ENCODE results near the gene C1orf122.

DNA sequence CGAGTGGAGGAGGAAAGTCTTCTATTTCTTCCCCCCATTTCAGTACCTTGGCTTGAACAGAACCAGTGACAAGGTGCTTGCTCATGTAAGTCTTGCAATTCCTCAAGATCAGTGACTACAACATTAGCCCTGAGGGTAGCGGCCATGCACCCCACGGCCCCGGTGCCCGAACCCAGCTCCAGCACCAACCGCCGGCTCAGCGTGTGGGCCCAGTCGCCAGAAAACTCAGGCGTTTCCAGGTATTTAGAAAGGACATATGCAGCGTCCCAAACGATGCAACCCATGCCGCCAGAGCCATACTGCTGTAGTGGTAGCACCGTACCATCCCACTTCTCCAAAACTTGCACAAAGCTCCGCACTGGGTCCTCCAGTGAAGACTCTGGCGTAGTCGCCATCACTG lies 25.1 kb upstream of the C1orf122 start:
- TF ChIP-seq, protein P1, sequence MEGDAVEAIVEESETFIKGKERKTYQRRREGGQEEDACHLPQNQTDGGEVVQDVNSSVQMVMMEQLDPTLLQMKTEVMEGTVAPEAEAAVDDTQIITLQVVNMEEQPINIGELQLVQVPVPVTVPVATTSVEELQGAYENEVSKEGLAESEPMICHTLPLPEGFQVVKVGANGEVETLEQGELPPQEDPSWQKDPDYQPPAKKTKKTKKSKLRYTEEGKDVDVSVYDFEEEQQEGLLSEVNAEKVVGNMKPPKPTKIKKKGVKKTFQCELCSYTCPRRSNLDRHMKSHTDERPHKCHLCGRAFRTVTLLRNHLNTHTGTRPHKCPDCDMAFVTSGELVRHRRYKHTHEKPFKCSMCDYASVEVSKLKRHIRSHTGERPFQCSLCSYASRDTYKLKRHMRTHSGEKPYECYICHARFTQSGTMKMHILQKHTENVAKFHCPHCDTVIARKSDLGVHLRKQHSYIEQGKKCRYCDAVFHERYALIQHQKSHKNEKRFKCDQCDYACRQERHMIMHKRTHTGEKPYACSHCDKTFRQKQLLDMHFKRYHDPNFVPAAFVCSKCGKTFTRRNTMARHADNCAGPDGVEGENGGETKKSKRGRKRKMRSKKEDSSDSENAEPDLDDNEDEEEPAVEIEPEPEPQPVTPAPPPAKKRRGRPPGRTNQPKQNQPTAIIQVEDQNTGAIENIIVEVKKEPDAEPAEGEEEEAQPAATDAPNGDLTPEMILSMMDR (conservative IDR thresholded peaks at IDR 0.05; ENCODE audit: low read depth, low read length): no peak
- TF ChIP-seq, protein P2, sequence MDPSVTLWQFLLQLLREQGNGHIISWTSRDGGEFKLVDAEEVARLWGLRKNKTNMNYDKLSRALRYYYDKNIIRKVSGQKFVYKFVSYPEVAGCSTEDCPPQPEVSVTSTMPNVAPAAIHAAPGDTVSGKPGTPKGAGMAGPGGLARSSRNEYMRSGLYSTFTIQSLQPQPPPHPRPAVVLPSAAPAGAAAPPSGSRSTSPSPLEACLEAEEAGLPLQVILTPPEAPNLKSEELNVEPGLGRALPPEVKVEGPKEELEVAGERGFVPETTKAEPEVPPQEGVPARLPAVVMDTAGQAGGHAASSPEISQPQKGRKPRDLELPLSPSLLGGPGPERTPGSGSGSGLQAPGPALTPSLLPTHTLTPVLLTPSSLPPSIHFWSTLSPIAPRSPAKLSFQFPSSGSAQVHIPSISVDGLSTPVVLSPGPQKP (IDR thresholded peaks at IDR 0.05; ENCODE audit: borderline replicate concordance, low read depth, low read length): no peak
- TF ChIP-seq CHD1 (IDR thresholded peaks at IDR 0.05; ENCODE audit: low read depth, low read length) (no peak), RAD21 (IDR thresholded peaks at IDR 0.05; ENCODE audit: low read length) (no peak)
